Measurements from ENCODE around the gene MS4A15. TPM values are rescaled to one million over a fixed set of nuclear protein-coding genes. Genes with fewer than 3 reads are reported as not detected.
"Not testable (repeated sequence)": the region's sequence is repeated elsewhere in the genome, so short reads cannot be mapped to it uniquely, and the experiment has no call there.

Gene MS4A15
- total RNA-seq, 4 donors from 2014 or later = not detected

DNA sequence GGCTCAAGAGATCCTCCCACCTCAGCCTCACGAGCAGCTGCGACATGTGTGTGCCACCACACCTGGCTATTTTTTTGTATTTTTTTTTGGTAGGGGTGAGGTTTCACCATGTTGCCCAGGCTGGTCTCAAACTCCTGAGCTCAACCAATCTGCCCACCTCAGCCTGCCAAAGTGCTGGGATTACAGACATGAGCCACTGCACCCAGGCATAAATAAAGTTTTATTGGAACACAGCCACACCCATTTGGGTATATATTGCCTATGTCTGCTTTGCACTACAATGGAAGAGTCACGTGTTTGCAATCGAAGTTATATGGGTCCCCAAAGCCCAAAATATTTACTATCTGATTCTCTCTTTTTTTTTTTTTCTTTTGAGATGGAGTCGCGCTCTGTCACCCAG lies 1.8 kb upstream of the MS4A15 start:
- WGBS, 2 donors = 90 to 91% methylated on average over 6 of the region's 6 CpGs
- no peak overlapping the region for H3K4me3 ChIP-seq (ENCODE audit: low read depth, poor library complexity, severe bottlenecking)
- intact Hi-C loops (cut with DNase I; ENCODE audit: low total_unique reads) = no loop called here
- TF ChIP-seq, protein P1, sequence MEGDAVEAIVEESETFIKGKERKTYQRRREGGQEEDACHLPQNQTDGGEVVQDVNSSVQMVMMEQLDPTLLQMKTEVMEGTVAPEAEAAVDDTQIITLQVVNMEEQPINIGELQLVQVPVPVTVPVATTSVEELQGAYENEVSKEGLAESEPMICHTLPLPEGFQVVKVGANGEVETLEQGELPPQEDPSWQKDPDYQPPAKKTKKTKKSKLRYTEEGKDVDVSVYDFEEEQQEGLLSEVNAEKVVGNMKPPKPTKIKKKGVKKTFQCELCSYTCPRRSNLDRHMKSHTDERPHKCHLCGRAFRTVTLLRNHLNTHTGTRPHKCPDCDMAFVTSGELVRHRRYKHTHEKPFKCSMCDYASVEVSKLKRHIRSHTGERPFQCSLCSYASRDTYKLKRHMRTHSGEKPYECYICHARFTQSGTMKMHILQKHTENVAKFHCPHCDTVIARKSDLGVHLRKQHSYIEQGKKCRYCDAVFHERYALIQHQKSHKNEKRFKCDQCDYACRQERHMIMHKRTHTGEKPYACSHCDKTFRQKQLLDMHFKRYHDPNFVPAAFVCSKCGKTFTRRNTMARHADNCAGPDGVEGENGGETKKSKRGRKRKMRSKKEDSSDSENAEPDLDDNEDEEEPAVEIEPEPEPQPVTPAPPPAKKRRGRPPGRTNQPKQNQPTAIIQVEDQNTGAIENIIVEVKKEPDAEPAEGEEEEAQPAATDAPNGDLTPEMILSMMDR (IDR thresholded peaks at IDR 0.05) = no peak
- no peak for TF ChIP-seq POLR2A (IDR thresholded peaks at IDR 0.05)
- DNase-seq (ENCODE audit: low spot score in 2 of 2) = peak in 1 of 2 donors; percentile 45

DNA sequence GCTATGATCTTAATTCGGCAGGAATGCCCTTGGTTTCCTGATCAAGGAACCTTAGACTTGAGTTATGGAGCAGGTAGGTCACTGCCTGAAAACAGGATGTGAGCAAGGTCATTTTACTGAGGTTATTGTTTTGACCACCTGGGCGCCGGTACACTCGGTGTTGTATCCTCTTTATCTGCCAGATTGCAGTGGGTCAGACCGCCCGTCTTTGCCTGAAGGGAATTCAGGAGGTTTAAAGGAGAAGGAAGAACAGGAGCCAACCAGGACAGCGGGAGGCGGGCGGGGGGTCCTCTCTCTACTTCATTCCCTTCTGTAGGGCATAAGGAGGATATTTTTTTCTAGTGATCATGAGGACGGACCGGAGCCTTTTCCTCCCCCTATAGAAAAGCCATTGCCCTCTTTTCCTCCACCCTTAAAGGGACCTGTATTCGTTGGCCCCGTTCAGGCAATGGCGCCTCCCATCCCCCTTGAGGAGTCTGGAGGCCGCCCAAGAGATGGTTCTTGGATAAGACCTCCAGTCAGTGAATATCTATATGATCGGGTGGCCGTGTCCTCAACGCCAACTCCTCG lies 649 bp downstream of the MS4A15 start:
- DNase-seq (ENCODE audit: low spot score in 2 of 2) = peak in 1 of 2 donors; percentile 68
- 88 to 90% methylated on average over 19 of the region's 19 CpGs for WGBS, 2 donors

DNA sequence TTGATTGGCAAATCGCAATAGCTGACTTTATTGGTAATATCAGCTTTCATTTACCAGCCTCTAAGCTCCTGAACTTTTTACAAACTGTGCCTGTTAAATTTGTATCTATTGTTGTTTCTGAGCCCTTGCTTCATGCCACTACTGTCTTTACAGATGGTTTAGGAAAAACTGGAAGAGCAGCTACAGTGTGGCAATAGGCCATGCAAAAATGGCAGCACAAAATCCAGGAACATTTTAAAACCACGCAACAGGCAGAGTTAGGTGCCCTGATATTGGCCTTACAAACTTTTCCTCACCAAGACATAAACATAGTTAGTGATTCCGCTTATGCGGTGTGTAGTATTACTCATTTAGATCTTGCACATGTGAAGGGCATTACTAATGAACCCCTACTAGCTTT lies 2.0 kb downstream of the MS4A15 start:
- H3K4me3 ChIP-seq (ENCODE audit: low read depth, poor library complexity, severe bottlenecking); DNase-seq (ENCODE audit: low spot score in 2 of 2); intact Hi-C loops (cut with DNase I; ENCODE audit: low total_unique reads): not testable (repeated sequence)
- 88 to 91% methylated on average over 4 of the region's 4 CpGs for WGBS, 2 donors

More for the DNA sequence above, 649 bp downstream of the MS4A15 start:
- intact Hi-C loops (cut with DNase I; ENCODE audit: low total_unique reads) = no loop called here
- no peak for TF ChIP-seq POLR2A (IDR thresholded peaks at IDR 0.05)
- TF ChIP-seq, protein P1 (IDR thresholded peaks at IDR 0.05) = no peak
- H3K4me3 ChIP-seq (ENCODE audit: low read depth, poor library complexity, severe bottlenecking) = no peak overlapping the region

DNA sequence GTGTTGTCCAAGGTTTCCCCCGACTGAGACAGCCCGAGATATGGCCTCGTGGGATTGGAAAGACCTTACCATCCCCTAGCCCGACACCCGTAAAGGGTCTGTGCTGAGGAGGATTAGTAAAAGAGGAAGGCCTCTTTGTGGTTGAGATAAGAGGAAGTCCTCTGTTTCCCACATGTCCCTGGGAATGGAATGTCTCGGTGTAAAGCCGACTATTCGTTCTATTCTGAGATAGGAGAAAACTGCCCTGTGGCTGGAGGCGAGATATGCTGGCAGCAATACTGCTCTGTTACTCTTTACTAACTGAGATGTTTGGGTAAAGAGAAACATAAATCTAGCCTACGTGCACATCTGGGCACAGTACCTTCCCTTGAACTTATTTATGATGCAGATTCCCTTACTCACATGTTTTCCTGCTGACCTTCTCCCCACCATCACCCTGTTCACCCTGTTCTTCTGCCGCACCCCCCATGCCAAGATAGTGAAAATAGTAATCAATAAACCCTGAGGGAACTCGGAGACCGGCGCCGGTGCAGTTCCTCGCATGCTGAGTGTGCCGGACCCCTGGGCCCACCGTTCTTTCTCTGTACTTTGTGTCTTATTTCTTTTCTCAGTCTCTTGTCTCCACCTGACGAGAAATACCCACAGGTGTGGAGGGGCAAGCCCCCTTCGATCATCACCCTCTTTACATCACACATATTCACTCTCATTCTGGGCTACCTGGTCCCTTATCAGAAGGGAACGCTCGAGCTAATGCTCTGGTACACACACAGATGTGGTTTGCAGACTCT lies 3.0 kb downstream of the MS4A15 start:
- peak in 1 of 2 donors; percentile 60 for DNase-seq (ENCODE audit: low spot score in 2 of 2)
- intact Hi-C loops (cut with DNase I; ENCODE audit: low total_unique reads); H3K4me3 ChIP-seq (ENCODE audit: low read depth, poor library complexity, severe bottlenecking): not testable (repeated sequence)
- 56 to 67% methylated on average over 22 of the region's 22 CpGs for WGBS, 2 donors

DNA sequence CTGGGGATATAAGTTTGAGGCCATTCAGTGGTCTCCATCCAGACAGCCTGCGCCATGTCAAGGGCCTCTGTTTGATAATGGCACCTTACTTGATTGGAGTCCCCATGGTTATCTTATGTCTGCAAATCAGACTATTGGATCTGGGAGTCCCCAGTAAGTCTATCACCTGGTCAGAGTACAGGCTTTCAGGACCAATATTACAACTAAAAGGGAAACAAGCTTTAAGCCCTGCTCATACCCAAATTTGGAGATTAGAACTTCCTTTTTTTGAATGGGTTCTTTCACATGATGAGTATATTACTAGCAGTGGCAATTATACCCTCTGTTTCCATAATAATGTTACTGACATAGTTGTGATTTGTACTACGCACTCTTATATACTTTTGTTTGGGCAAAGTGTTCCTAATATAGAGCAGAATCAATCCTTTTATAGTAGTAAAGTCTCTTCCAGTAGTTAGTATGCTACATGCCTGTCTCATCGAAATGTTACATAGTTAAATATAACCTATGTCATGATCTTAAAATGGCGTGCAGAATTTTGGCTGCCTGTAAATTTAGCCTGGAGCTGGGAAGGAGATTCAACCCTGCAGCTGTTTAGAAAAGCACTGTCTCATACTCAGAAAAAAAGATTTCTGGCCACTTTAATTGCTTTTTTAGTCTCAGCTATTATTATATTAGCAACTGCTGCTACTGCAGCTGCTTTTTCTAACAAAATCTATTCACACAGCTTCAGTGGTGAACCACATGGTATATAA lies 4.9 kb downstream of the MS4A15 start:
- DNase-seq (ENCODE audit: low spot score in 2 of 2) = no peak
- H3K4me3 ChIP-seq (ENCODE audit: low read depth, poor library complexity, severe bottlenecking) = no peak overlapping the region
- 61 to 62% methylated on average over 4 of the region's 4 CpGs for WGBS, 2 donors
- intact Hi-C loops (cut with DNase I; ENCODE audit: low total_unique reads) = no loop called here
- TF ChIP-seq POLR2A (IDR thresholded peaks at IDR 0.05) = no peak
- TF ChIP-seq, protein P1 (IDR thresholded peaks at IDR 0.05) = no peak

DNA sequence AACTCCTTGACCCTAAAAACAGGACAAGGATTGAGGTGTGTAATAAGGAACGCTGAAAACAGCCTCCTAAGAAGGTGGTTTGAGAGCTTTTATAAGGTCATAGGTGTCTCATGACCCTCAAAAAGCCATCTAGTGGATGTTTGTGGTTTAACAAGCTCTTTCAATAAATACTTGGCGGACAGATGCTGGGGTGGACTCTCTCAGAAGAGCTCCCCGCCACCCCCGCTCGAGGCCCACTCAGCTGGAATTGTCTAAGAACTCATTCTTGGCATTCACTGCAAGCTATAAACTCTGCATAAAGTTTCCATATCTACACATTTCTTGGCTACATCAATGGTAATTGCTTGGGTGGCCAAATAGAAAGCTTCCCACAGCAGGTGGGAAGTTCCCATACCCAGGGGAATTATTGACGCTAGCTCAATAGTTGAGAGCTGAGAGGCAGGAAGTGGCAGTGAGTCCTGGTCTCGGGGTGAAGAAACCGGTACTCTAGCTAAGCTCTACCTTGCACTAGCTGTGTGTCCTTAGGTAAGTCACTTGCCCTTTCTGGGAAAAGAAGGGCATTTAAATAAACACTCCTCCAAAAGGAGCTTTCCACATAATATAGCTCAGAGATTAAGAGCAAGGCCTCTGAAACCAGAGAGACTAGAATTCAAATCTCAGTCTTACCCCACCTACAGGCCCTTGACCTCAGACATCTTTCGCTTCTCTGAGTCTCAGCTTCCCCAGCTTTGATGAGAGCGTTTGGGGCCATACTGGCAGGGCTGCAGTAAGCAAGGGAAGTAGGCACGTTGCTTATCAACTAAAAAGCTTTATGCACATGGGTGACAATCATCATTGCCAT lies 6.4 kb downstream of the MS4A15 start:
- no peak overlapping the region for H3K4me3 ChIP-seq (ENCODE audit: low read depth, poor library complexity, severe bottlenecking)
- TF ChIP-seq, protein P1 (IDR thresholded peaks at IDR 0.05) = no peak
- no peak for TF ChIP-seq POLR2A (IDR thresholded peaks at IDR 0.05)
- DNase-seq (ENCODE audit: low spot score in 2 of 2) = no peak
- 68 to 69% methylated on average over 11 of the region's 11 CpGs for WGBS, 2 donors
- intact Hi-C loops (cut with DNase I; ENCODE audit: low total_unique reads) = no loop called here
